SK-N-SH (cell line): Measurements from ENCODE around the gene SARDH. TPM values are rescaled to one million over a fixed set of nuclear protein-coding genes. Genes with fewer than 3 reads are reported as not detected.

Experiments
- CTCF ChIA-PET: fragments of 300-600, 350-600 bp; formaldehyde crosslinking; extraction: SDS; loops from one replicate; lab custom pipeline; 2021; lab: Yijun Ruan, JAX
- POLR2A ChIA-PET: fragments of 350-600 bp; sonication (Branson Sonifier 250); formaldehyde crosslinking; extraction: SDS; loops from one replicate; lab custom pipeline; 2020; ENCODE audit warnings: antibody characterized with exemption, inconsistent platforms; lab: Yijun Ruan, JAX
- DNase-seq: peaks from one replicate; pipeline ENCODE4 v3.0.0; 2012
- H2AFZ ChIP-seq: fragments of 200-600 bp; sonication (generic); 2 replicates; pipeline ENCODE4 v1.8.1; 2016; ENCODE audit warnings: antibody characterized with exemption, mild to moderate bottlenecking, low read depth
- H3F3A ChIP-seq: fragments of 200-600 bp; sonication (generic); replicated peaks from 2 replicates; pipeline ENCODE3; 2016; ENCODE audit warnings: antibody characterized with exemption, mild to moderate bottlenecking; ENCODE audit not compliant: insufficient read depth
- H3K27ac ChIP-seq, 2 experiments: fragments of 200-500 bp in 1 of 2; fragments of 200-600 bp in 1 of 2; sonication (Bioruptor generic) in 1 of 2; sonication (generic), shearing (Covaris generic) in 1 of 2; 2 replicates each; pipeline versions ENCODE4 v1.5.1 to v1.6.1; 2014 to 2016; ENCODE audit warnings: low read depth in 2 of 2, inconsistent platforms in 1 of 2, low read length in 1 of 2, mild to moderate bottlenecking in 1 of 2, mixed read lengths in 1 of 2
- H3K27me3 ChIP-seq: fragments of 200-600 bp; sonication (generic), shearing (Covaris generic); 2 replicates; pipeline ENCODE4 v1.6.1; 2016; ENCODE audit warnings: mixed run types; ENCODE audit not compliant: insufficient read depth
- H3K36me3 ChIP-seq, 2 experiments: fragments of 200-500 bp in 1 of 2; fragments of 200-600 bp in 1 of 2; sonication (Bioruptor generic) in 1 of 2; sonication (generic) in 1 of 2; replicated peaks in 1 of 2; 2 replicates each; pipeline versions ENCODE3 to v1.5.1; 2014 to 2016; ENCODE audit warnings: low read length in 1 of 2, mild to moderate bottlenecking in 1 of 2; ENCODE audit not compliant: insufficient read depth in 2 of 2, control insufficient read depth in 1 of 2
- H3K4me1 ChIP-seq, 2 experiments: fragments of 200-500 bp in 1 of 2; fragments of 200-600 bp in 1 of 2; sonication (Bioruptor generic) in 1 of 2; sonication (generic), shearing (Covaris generic) in 1 of 2; 2 replicates each; pipeline versions ENCODE4 v1.5.1 to v1.6.1; 2014 to 2016; ENCODE audit warnings: low read depth in 1 of 2, low read length in 1 of 2, mixed run types in 1 of 2; ENCODE audit not compliant: insufficient read depth in 2 of 2, control insufficient read depth in 1 of 2
- H3K4me2 ChIP-seq: fragments of 200-600 bp; sonication (generic), shearing (Covaris generic); 2 replicates; pipeline ENCODE4 v1.6.1; 2017; ENCODE audit warnings: mixed run types
- H3K4me3 ChIP-seq, 2 experiments: fragments of 200-500 bp in 1 of 2; fragments of 200-600 bp in 1 of 2; sonication (Bioruptor generic) in 1 of 2; sonication (generic), shearing (Covaris generic) in 1 of 2; 2 replicates each; pipeline versions ENCODE4 v1.5.1 to v1.8.1; 2014 to 2016; ENCODE audit warnings: low read depth in 2 of 2, inconsistent platforms in 1 of 2, low read length in 1 of 2, mild to moderate bottlenecking in 1 of 2, mixed read lengths in 1 of 2, moderate library complexity in 1 of 2
- H3K79me2 ChIP-seq: fragments of 200-600 bp; sonication (generic); 2 replicates; pipeline ENCODE4 v1.8.1; 2017; ENCODE audit warnings: mild to moderate bottlenecking; ENCODE audit not compliant: insufficient read depth
- H3K9ac ChIP-seq: fragments of 200-600 bp; sonication (generic); 2 replicates; pipeline ENCODE4 v1.6.1; 2017; ENCODE audit warnings: mixed run types
- H3K9me2 ChIP-seq: fragments of 200-600 bp; sonication (generic); 2 replicates; pipeline ENCODE4 v1.6.1; 2017; ENCODE audit warnings: mixed run types
- H3K9me3 ChIP-seq: fragments of 200-600 bp; sonication (generic); 2 replicates; pipeline ENCODE4 v1.6.1; 2017; ENCODE audit warnings: mixed run types, mild to moderate bottlenecking, moderate library complexity
- H4K20me1 ChIP-seq: fragments of 200-600 bp; sonication (generic); 2 replicates; pipeline ENCODE4 v1.6.1; 2017; ENCODE audit warnings: mild to moderate bottlenecking, mixed run types; ENCODE audit not compliant: insufficient read depth
- CHD2 ChIP-seq: fragments of 150-350 bp; IDR thresholded peaks from 2 replicates; pipeline ENCODE4 v1.6.1; 2018; ENCODE audit warnings: low read length; ENCODE audit not compliant: partially characterized antibody
- EZH2phosphoT487 ChIP-seq: fragments of 200-600 bp; sonication (generic); IDR thresholded peaks from 2 replicates; pipeline ENCODE4 v1.6.1; 2017; ENCODE audit warnings: low read depth, mixed run types, mild to moderate bottlenecking, antibody characterized with exemption, moderate library complexity, borderline replicate concordance
- FOXJ3 ChIP-seq: sonication (generic); formaldehyde crosslinking; IDR thresholded peaks from 2 replicates; pipeline ENCODE4 v1.5.1; 2020; ENCODE audit warnings: mild to moderate bottlenecking, missing genetic modification reagents
- GATA2 ChIP-seq: sonication (generic); formaldehyde crosslinking; IDR thresholded peaks from 2 replicates; pipeline ENCODE4 v1.5.0; 2020; ENCODE audit warnings: mild to moderate bottlenecking, missing genetic modification reagents
- JUND ChIP-seq: IDR thresholded peaks from 2 replicates; pipeline ENCODE4 v1.4.0; 2012
- PBX3 ChIP-seq: IDR thresholded peaks from 2 replicates; pipeline ENCODE4; 2012
- RAD21 ChIP-seq: IDR thresholded peaks from 2 replicates; pipeline ENCODE4 v1.6.1; 2012; ENCODE audit warnings: mild to moderate bottlenecking, low read length
- RCOR1 ChIP-seq: fragments of 150-350 bp; IDR thresholded peaks from 2 replicates; pipeline ENCODE4 v1.6.1; 2017; ENCODE audit warnings: antibody characterized with exemption, low read length
- RFX5 ChIP-seq: IDR thresholded peaks from 2 replicates; pipeline ENCODE4 v1.6.1; 2012; ENCODE audit warnings: mild to moderate bottlenecking, improper control_type of control experiment, low read length
- SMC3 ChIP-seq: IDR thresholded peaks from 2 replicates; pipeline ENCODE4 v1.6.1; 2012; ENCODE audit warnings: low read depth, low read length, improper control_type of control experiment
- TAF1 ChIP-seq: IDR thresholded peaks from 2 replicates; pipeline ENCODE4 v1.6.1; 2012; ENCODE audit warnings: low read depth, mild to moderate bottlenecking, low read length, moderate library complexity, borderline replicate concordance
- TCF12 ChIP-seq: IDR thresholded peaks from 2 replicates; pipeline ENCODE4 v1.4.0; 2012
- WGBS: methylation state at CpG from one replicate; pipeline ENCODE4 v1.1.6; 2017; ENCODE audit warnings: low lambda C conversion rate; 5-methylcytosine and 5-hydroxymethylcytosine counted together
- polyA plus RNA-seq, 3 experiments: library from polyadenylated mRNA; depleted of rRNA; stranded (reverse); fragments of >200 nt; gene quantifications; 2 replicates each; pipeline ENCODE4 v1.2.3, GENCODE V29; 2012
- TF ChIP-seq, protein P1 (sequence below): fragments of 200-600 bp; sonication (generic); IDR thresholded peaks from 2 replicates; pipeline ENCODE4 v1.6.1; 2017; ENCODE audit warnings: antibody characterized with exemption, mild to moderate bottlenecking, moderate library complexity
- TF ChIP-seq, protein P2 (sequence below): fragments of 150-350 bp; IDR thresholded peaks from 2 replicates; pipeline ENCODE4 v1.6.1; 2017; ENCODE audit warnings: antibody characterized with exemption, low read length, low read depth, borderline replicate concordance
- TF ChIP-seq, protein P3 (sequence below): fragments of 150-350 bp; IDR thresholded peaks from 2 replicates; pipeline ENCODE4 v1.6.1; 2016; ENCODE audit warnings: mild to moderate bottlenecking, low read depth, low read length

Gene SARDH
- polyA plus RNA-seq, 1 of the 3 experiments (the other 2 are of a cell fraction): 5.9 TPM

DNA sequence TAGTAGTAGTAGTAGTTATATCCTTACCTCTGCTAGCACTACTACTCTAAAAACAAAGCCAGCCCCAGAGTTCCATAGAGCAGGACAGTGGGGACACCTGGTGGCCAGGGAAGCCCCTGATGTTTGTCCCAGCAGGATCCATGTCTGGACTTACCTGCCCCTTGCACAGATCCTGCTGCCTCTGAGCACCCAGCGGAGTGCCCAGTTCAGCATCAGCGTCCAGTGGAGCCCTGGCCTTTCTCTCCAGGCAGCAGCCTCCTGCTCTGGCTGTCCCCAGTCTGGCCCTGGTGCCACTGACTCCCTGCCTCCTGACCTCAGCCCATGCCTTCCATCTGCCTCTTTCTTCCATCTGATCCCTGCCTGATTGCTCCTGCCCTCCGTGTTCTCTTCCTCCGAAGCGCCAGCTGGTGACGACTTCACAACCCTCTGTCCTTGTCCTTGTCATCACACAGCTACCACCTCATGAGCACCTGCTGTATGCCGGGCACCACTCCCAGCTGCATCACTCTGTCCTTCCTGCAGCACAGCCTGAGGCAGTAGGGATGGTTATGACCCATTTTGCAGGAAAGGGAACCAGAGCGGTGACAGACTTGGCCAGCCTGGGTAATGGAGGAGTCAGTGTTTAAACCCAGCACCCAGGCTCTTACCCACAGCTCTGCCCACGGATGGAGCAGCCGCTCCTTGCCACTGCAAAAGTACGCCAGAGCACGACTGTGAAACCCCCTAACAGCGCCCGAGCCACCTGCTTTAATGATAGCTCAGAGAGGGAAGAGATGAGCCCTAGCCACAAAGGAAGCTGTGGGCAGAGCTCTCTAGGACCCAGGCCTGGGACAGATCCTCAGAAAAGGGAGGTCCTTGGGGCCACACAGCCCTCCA is 11.5 kb downstream of the SARDH start:
- CTCF ChIA-PET: interaction anchor here (0.6 to 8.7 kb wide), 42 partner anchors 8 to 538 kb away, joined by 3 to 83 read pairs (median 4); partner anchors contain the start of genes ADAMTSL2 and SARDH

More for the DNA sequence above, 11.5 kb downstream of the SARDH start:
- H3K4me1 ChIP-seq: peaks cover 0 to 5% of the 10 kb centered on the region in 2 experiments; a peak in 1 of 4 replicates
- H3K9me3 ChIP-seq: no peaks in the 10 kb centered on the region
- peak; percentile 86 for DNase-seq
- no peak overlapping the region for H3K27ac ChIP-seq
- 50% methylated on average over 14 of the region's 14 CpGs for WGBS
- H3K27me3 ChIP-seq: no peaks in the 10 kb centered on the region
- no peak overlapping the region for H3K9ac ChIP-seq
- peak overlapping the region in 1 of 2 experiments; percentile 23; a peak in 1 of 4 replicates for H3K4me3 ChIP-seq
- peaks cover 0 to 3% of the 10 kb centered on the region in 2 experiments for H3K36me3 ChIP-seq
- TF ChIP-seq EZH2phosphoT487 (no peak), RAD21 (peak; percentile 86), GATA2 (CRISPR knock-in tag) (no peak), SMC3 (peak; percentile 72), TAF1 (no peak), PBX3 (no peak), RCOR1 (no peak), FOXJ3 (CRISPR knock-in tag) (no peak), CHD2 (no peak), RFX5 (no peak), JUND (no peak), TCF12 (no peak)
- TF ChIP-seq, protein P1, sequence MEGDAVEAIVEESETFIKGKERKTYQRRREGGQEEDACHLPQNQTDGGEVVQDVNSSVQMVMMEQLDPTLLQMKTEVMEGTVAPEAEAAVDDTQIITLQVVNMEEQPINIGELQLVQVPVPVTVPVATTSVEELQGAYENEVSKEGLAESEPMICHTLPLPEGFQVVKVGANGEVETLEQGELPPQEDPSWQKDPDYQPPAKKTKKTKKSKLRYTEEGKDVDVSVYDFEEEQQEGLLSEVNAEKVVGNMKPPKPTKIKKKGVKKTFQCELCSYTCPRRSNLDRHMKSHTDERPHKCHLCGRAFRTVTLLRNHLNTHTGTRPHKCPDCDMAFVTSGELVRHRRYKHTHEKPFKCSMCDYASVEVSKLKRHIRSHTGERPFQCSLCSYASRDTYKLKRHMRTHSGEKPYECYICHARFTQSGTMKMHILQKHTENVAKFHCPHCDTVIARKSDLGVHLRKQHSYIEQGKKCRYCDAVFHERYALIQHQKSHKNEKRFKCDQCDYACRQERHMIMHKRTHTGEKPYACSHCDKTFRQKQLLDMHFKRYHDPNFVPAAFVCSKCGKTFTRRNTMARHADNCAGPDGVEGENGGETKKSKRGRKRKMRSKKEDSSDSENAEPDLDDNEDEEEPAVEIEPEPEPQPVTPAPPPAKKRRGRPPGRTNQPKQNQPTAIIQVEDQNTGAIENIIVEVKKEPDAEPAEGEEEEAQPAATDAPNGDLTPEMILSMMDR: peak; percentile 67
- TF ChIP-seq, protein P2, sequence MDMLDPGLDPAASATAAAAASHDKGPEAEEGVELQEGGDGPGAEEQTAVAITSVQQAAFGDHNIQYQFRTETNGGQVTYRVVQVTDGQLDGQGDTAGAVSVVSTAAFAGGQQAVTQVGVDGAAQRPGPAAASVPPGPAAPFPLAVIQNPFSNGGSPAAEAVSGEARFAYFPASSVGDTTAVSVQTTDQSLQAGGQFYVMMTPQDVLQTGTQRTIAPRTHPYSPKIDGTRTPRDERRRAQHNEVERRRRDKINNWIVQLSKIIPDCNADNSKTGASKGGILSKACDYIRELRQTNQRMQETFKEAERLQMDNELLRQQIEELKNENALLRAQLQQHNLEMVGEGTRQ: no peak
- TF ChIP-seq, protein P3, sequence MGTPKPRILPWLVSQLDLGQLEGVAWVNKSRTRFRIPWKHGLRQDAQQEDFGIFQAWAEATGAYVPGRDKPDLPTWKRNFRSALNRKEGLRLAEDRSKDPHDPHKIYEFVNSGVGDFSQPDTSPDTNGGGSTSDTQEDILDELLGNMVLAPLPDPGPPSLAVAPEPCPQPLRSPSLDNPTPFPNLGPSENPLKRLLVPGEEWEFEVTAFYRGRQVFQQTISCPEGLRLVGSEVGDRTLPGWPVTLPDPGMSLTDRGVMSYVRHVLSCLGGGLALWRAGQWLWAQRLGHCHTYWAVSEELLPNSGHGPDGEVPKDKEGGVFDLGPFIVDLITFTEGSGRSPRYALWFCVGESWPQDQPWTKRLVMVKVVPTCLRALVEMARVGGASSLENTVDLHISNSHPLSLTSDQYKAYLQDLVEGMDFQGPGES: no peak
- no peak overlapping the region for H3K4me2 ChIP-seq
- peaks cover 4% of the 10 kb centered on the region for H3F3A ChIP-seq
- no peaks in the 10 kb centered on the region for H4K20me1 ChIP-seq
- no peak overlapping the region for H2AFZ ChIP-seq
- H3K79me2 ChIP-seq: no peaks in the 10 kb centered on the region
- no peaks in the 10 kb centered on the region for H3K9me2 ChIP-seq
- POLR2A ChIA-PET: interaction anchor here (0.8 to 1.8 kb wide), 4 partner anchors 61 to 91 kb away, joined by 4 to 6 read pairs (median 6); partner anchors contain the start of gene DBH
